ENCODE results near the gene C12orf57. TPM values are rescaled to one million over a fixed set of nuclear protein-coding genes. Genes with fewer than 3 reads are reported as not detected.
A peak's percentile ranks its signal among the peaks of the same experiment; 100 is the strongest.

The C12orf57 gene
- total RNA-seq, 2 donors from 2014 or later: 114 to 206 TPM

DNA sequence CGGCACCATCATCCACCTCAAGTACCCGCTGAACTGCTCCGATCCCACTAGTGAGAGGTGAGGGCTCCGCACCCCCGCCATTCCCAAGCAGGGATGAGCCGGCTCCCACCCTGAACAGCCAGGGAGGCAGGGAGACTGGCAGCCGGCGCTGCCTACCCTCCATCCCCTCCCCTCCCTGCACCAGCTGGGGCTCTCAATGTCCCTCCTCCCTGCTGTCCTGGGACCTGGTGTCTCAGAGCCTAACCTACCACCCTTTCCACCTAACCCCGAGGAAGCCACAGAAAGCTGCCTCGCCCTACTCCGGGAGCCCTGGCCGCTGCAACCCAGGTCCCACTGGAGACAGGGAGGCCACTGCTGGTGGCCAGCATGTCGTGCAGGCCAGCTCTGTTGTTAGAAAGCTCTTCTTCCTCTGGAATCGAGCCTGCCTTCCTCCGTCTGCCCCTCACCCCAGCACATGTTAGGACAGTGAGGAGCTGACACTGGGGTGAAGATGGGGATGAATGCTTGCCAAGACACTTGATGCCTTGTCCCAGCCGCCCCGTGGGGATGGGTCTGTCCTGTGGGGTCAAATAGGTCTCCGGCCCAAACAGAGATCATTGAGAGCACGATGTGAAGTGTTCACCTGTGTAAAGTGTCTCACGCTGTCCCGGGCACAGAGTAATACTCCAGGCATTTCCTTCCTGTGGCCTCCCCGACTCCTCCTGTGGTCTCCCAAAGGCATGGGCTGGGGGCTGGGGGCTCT is 8.5 kb downstream of the C12orf57 start:
- peak overlapping the region; percentile 74 for H3K9ac ChIP-seq (ENCODE audit: low read depth in 2 of 2, low read length in 2 of 2)
- no peak for TF ChIP-seq CTCF (IDR thresholded peaks at IDR 0.05)
- H3K36me3 ChIP-seq: no peaks in the 10 kb centered on the region
- peak overlapping the region; percentile 38 for H3K4me3 ChIP-seq
- H3K4me1 ChIP-seq: no peaks in the 10 kb centered on the region
- no peak for DNase-seq
- H3K9me3 ChIP-seq: no peaks in the 10 kb centered on the region
- no peaks in the 10 kb centered on the region for H3K27me3 ChIP-seq
- intact Hi-C loops (cut with DNase I): no loop called here
- H3K27ac ChIP-seq: peak overlapping the region; percentile 80

GRCh38 chr12:6952863-6953441 is 9.1 kb downstream of the C12orf57 start:
- no peaks in the 10 kb centered on the region for H3K36me3 ChIP-seq
- no peaks in the 10 kb centered on the region for H3K9me3 ChIP-seq
- intact Hi-C loops (cut with DNase I): no loop called here
- H3K4me3 ChIP-seq: peak overlapping the region; percentile 38
- no peaks in the 10 kb centered on the region for H3K27me3 ChIP-seq
- TF ChIP-seq CTCF (IDR thresholded peaks at IDR 0.05): no peak
- no peaks in the 10 kb centered on the region for H3K4me1 ChIP-seq
- H3K27ac ChIP-seq: peak overlapping the region; percentile 80
- no peak for DNase-seq
- peak overlapping the region; percentile 68 to 74 for H3K9ac ChIP-seq (ENCODE audit: low read depth in 2 of 2, low read length in 2 of 2)

GRCh38 chr12:6953442-6954315 is 9.9 kb downstream of the C12orf57 start:
- intact Hi-C loops (cut with DNase I): no loop called here
- Histone ChIP-seq H3K27me3 (no peaks in the 10 kb centered on the region), H3K36me3 (no peaks in the 10 kb centered on the region), H3K4me3 (peak overlapping the region; percentile 38), H3K9me3 (no peaks in the 10 kb centered on the region), H3K4me1 (no peaks in the 10 kb centered on the region), H3K27ac (peak overlapping the region; percentile 80), H3K9ac (ENCODE audit: low read depth in 2 of 2, low read length in 2 of 2) (peak overlapping the region; percentile 68 to 74)
- no peak for TF ChIP-seq CTCF (IDR thresholded peaks at IDR 0.05)
- DNase-seq: peak; percentile 72

GRCh38 chr12:6954316-6955107 is 10.7 kb downstream of the C12orf57 start:
- intact Hi-C loops (cut with DNase I): no loop called here
- H3K27me3 ChIP-seq: no peaks in the 10 kb centered on the region
- H3K36me3 ChIP-seq: no peaks in the 10 kb centered on the region
- H3K9ac ChIP-seq (ENCODE audit: low read depth in 2 of 2, low read length in 2 of 2): peak overlapping the region; percentile 9 to 19
- no peak for DNase-seq
- no peak for TF ChIP-seq CTCF (IDR thresholded peaks at IDR 0.05)
- H3K9me3 ChIP-seq: no peaks in the 10 kb centered on the region
- H3K4me3 ChIP-seq: peak overlapping the region; percentile 15
- H3K4me1 ChIP-seq: no peaks in the 10 kb centered on the region
- H3K27ac ChIP-seq: peak overlapping the region; percentile 80

All from colonic mucosa (tissue), 4 donors.